Measurements from ENCODE around the gene TICAM1.
A peak's percentile ranks its signal among the peaks of the same experiment; 100 is the strongest.
"Not testable (repeated sequence)": the region's sequence is repeated elsewhere in the genome, so short reads cannot be mapped to it uniquely, and the experiment has no call there.

Gene TICAM1
- 14.8 to 20.2 reads per million in 2 experiments for total RNA-seq

GRCh38 chr19:4831304-4831978, at the start of gene TICAM1:
Gene TICAM1 (minus strand): TSS chr19:4831712. CDS start chr19:4818377, 13,335 bp downstream.
- DNase-seq (ENCODE audit: low read depth) = peak; percentile 74

DNA sequence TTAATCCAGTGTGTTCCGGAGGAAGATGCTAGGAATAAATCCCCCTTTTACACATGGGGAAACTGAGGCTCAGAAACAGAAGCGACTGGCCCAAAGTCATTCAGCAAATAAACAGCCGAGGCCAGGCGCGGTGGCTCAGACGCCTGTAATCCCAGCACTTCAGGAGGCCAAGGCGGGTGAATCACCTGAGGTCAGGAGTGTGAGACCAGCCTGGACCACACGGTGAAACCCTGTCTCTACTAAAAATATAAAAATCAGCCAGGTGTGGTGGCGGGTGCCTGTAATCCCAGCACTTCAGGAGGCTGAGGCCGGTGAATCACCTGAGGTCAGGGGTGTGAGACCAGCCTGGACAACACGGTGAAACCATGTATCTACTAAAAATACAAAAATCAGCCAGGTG, 47.5 kb upstream of the TICAM1 start:
- DNase-seq (ENCODE audit: low read depth) = no peak

DNA sequence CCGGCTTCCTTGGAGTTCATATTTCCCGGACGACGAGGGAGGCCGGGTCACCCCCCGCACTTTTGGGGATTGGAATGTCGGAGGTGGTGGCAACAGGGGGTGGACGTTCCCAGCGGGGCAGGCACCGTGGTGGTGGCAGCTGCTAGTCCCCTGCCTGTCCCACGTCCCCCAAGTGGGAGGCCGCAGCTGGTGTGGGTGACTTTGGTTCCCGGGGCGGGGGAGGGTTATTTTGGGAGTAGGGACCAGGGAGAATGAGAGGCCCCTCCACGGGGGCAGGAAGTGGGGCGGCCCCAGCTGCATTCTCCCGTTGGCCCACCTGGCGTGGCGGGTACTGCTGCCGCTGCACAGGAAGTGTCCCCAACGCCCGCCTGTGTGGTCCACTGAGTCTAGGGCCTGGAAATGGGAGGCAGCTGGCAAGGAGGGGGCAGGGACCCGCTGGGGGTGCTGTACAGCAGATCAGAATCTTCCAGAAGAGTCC, 47.0 kb upstream of the TICAM1 start:
- DNase-seq (ENCODE audit: low read depth) = no peak

- DNase-seq (ENCODE audit: low read depth) = no peak
These were observed 46.4 kb upstream of the TICAM1 start for GRCh38 chr19:4877753-4878490.

- no peak for DNase-seq (ENCODE audit: low read depth)
These were observed 42.4 kb upstream of the TICAM1 start for GRCh38 chr19:4873930-4874329.

- no peak for DNase-seq (ENCODE audit: low read depth)
These were observed 40.2 kb upstream of the TICAM1 start for GRCh38 chr19:4871711-4872110.

DNA sequence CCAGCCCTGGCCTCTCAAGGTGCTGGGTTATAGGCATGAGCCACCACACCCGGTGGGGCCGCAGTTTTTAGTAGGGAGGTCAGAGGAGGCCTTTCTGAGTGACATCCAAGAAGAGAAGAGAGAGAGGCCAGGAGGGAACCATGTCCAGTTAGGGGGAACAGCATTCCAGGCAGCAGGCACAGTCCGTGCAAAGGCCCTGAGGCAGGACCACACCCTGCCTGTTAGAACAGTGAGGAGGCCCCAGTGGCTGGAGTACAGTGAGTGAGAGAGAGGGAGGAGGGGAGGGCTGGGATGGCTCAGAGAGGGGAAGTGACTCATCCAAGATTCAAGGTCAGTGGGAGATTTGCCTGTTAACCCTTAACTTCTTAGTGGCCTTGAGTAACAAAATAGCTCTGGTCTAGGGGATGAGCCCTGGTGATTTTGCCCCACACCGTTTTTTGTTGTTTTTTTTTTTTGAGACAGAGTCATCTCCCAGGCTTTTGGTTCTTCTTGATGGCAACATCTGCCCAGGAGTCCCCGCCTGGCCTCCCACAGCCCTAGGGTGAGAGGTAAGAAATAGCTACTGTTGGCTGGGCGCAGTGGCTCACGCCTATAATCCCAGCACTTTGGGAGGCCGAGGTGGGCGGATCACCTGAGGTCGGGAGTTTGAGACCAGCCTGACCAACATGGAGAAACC, 38.7 kb upstream of the TICAM1 start:
- DNase-seq (ENCODE audit: low read depth) = no peak

DNA sequence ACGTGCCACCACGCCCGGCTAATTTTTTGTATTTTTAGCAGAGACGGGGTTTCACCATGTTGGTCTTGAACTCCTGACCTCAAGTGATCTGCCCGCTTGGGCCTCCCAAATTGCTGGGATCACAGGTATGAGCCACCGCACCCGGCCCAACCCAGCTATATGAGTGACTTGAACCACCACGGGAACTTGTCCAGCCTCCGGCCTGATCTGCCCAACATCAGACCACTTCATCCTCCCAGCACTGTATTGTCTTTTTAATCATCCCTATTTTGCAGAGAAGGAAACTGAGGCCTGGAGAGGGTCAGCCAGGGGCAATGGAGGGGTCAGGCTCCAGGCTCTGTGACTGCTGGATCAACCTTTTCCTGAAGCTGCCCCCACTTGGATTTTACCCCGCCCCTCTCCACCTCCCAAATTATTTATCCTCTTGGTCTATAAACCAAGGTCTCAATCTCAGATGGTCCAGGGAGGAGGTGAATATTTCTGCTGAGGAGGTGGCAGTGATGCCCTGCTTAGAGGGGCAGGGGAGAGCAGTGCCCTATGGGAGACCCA, 36.8 kb upstream of the TICAM1 start:
- no peak for DNase-seq (ENCODE audit: low read depth)

- DNase-seq (ENCODE audit: low read depth) = peak; percentile 83
These were observed 36.2 kb upstream of the TICAM1 start, which contains the start of gene PLIN3 for GRCh38 chr19:4867534-4868285. Gene PLIN3 (minus strand): TSS chr19:4867667. CDS start chr19:4861394, 6,273 bp downstream.

DNA sequence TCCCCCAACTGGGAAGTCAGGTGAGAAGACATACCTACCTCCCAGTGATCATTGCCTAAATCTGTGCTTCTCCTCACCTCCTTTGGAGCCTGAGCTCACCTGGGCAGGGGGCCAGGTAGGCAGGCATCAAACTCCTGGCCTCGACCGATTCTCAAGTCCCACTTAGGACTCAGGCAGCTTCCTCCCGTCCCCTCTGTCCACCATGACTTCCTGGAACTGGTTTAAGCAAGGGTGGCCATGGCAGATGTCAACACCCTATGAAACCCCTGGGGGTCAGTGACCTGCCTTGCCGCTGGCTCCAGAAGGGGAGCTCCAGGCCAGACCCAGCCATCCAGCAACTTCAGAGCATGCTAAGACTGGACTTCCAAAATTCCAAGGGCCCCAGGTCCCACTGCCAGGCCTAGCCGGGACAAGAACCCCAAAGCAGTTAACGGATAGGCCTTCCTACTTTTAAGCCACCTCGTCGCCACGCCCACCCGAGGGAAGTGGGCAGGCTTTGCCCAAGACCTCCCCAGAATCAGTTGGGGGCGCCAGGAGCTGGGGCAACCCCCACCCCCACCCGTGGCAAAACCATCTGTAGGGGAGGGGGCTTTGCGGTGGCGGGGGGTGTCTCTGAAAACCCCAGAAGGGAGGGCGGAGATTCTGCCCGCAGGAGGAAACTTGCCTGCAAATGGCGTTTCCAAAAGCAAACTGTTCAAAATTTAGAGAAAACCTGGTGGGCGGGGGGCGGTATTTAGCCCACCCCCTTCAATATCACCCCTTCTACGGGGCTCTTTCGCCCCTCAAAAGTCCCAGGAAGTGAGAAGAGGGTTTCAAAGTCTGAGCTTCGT, 35.3 kb upstream of the TICAM1 start:
- DNase-seq (ENCODE audit: low read depth) = peak; percentile 31

DNA sequence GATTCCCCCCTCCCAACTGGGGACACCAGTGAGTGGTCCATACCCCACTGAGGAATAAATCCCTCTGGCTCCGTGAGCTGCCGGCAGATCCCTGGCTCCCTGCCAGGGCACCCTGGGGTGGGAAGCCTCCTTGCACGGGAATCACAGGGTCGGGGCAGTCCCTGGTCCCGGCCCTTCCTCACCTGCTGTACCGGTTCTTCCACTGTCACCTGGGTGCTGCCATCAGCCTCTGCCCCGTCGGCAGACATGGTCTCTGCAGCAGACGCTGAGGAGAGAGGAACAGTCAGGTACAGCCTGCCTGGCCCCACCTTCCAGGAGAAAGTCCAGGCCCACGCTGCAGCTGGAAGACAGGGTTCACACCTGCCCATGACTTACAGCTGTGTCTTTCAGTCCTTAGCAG, 29.6 kb upstream of the TICAM1 start:
- no peak for DNase-seq (ENCODE audit: low read depth)

DNA sequence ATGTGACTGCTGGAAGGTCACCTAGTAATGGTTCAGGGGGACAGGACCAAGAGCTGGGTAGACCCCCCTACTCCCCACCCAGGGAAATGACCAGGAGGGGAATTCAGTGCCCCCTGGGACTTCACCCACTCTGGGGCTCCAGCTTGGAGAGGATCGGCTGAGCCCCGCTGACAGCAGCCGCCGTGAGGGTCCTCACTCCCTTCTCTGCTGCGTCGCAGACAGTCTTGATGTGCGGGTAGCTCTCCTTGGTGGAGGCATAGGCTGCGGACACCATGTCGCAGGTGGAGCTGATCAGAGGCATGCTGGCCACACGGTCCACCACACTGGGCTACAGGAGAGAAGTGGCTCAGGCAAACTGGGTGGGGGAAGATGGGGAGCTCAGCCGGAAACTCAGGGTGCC, 28.2 kb upstream of the TICAM1 start:
- no peak for DNase-seq (ENCODE audit: low read depth)

GRCh38 chr19:4856468-4856867, 25.0 kb upstream of the TICAM1 start:
- DNase-seq (ENCODE audit: low read depth) = not testable (repeated sequence)

- not testable (repeated sequence) for DNase-seq (ENCODE audit: low read depth)
These were observed 22.0 kb upstream of the TICAM1 start for GRCh38 chr19:4853506-4853905.

GRCh38 chr19:4852484-4852883, 21.0 kb upstream of the TICAM1 start:
- no peak for DNase-seq (ENCODE audit: low read depth)

GRCh38 chr19:4851551-4852290, 20.2 kb upstream of the TICAM1 start:
- peak; percentile 68 for DNase-seq (ENCODE audit: low read depth)

GRCh38 chr19:4849019-4849418, 17.5 kb upstream of the TICAM1 start:
- no peak for DNase-seq (ENCODE audit: low read depth)

- no peak for DNase-seq (ENCODE audit: low read depth)
These were observed 15.9 kb upstream of the TICAM1 start for GRCh38 chr19:4847190-4847973.

- not testable (repeated sequence) for DNase-seq (ENCODE audit: low read depth)
These were observed 14.5 kb upstream of the TICAM1 start for GRCh38 chr19:4845975-4846374.
